GM19240 (cell line): ENCODE data around the gene CALHM5.
"Not testable (repeated sequence)": the region's sequence is repeated elsewhere in the genome, so short reads cannot be mapped to it uniquely, and the experiment has no call there.

ENCODE experiments used
- DNase-seq: peaks from one replicate; pipeline ENCODE4 v3.0.0; 2011; ENCODE audit warnings: low spot score; ENCODE audit not compliant: insufficient read length

Gene CALHM5

GRCh38 chr6:116511424-116512110 lies at the start of gene CALHM5:
Gene CALHM5, plus strand, starts transcription at chr6:116511639. Its CDS starts 58 bp downstream, at chr6:116511697.
- DNase-seq, result no peak

- no peak for DNase-seq
These were observed 49.2 kb upstream of the CALHM5 start for GRCh38 chr6:116461932-116462885.

GRCh38 chr6:116463301-116463700 lies 48.1 kb upstream of the CALHM5 start:
- no peak for DNase-seq

- DNase-seq, result no peak
These were observed 46.2 kb upstream of the CALHM5 start for GRCh38 chr6:116465246-116465645.

- no peak for DNase-seq
These were observed 44.3 kb upstream of the CALHM5 start for GRCh38 chr6:116467096-116467495.

GRCh38 chr6:116467514-116467913 lies 43.9 kb upstream of the CALHM5 start:
- no peak for DNase-seq

GRCh38 chr6:116468293-116468692 lies 43.1 kb upstream of the CALHM5 start:
- no peak for DNase-seq

- DNase-seq, result no peak
These were observed 39.9 kb upstream of the CALHM5 start for GRCh38 chr6:116471531-116471930.

- no peak for DNase-seq
These were observed 38.7 kb upstream of the CALHM5 start for GRCh38 chr6:116472706-116473105.

- no peak for DNase-seq
These were observed 36.3 kb upstream of the CALHM5 start for GRCh38 chr6:116475141-116475540.

GRCh38 chr6:116476002-116476678 lies 35.3 kb upstream of the CALHM5 start:
- DNase-seq, result peak; percentile 24

- DNase-seq, result no peak
These were observed 28.7 kb upstream of the CALHM5 start for GRCh38 chr6:116482780-116483179.

GRCh38 chr6:116483616-116484015 lies 27.8 kb upstream of the CALHM5 start:
- no peak for DNase-seq

- DNase-seq, result no peak
These were observed 25.8 kb upstream of the CALHM5 start for GRCh38 chr6:116485559-116486184.

- DNase-seq, result no peak
These were observed 19.7 kb upstream of the CALHM5 start for GRCh38 chr6:116491610-116492330.

- no peak for DNase-seq
These were observed 18.9 kb upstream of the CALHM5 start for GRCh38 chr6:116492331-116493067.

GRCh38 chr6:116495161-116495560 lies 16.3 kb upstream of the CALHM5 start:
- not testable (repeated sequence) for DNase-seq

- no peak for DNase-seq
These were observed 14.2 kb upstream of the CALHM5 start for GRCh38 chr6:116497113-116497676.

GRCh38 chr6:116500969-116501433 lies 10.4 kb upstream of the CALHM5 start:
- DNase-seq, result no peak

- DNase-seq, result no peak
These were observed 4.1 kb upstream of the CALHM5 start for GRCh38 chr6:116507324-116507723.
